Left ventricle myocardium inferior (tissue), 1 donor: ENCODE results near the gene FUT9. TPM values are rescaled to one million over a fixed set of nuclear protein-coding genes. Genes with fewer than 3 reads are reported as not detected.

Experiments
- DNase-seq: peaks from one replicate; pipeline ENCODE4 v3.0.0-alpha.2; 2020
- H3K27ac ChIP-seq: fragments of 200-600 bp; replicated peaks from 2 replicates; pipeline ENCODE4 v1.8.0; 2021
- H3K27me3 ChIP-seq: fragments of 200-600 bp; 2 replicates; pipeline ENCODE4 v1.8.0; 2021; ENCODE audit warnings: low read depth
- H3K36me3 ChIP-seq: fragments of 200-600 bp; 2 replicates; pipeline ENCODE4 v1.8.0; 2021
- H3K4me1 ChIP-seq: fragments of 200-600 bp; 2 replicates; pipeline ENCODE4 v1.8.0; 2021
- H3K4me3 ChIP-seq: fragments of 200-600 bp; 2 replicates; pipeline ENCODE4 v1.8.0; 2021; ENCODE audit warnings: mild to moderate bottlenecking, moderate library complexity
- H3K9me3 ChIP-seq: fragments of 200-600 bp; replicated peaks from 2 replicates; pipeline ENCODE4 v1.8.0; 2021
- CTCF ChIP-seq: fragments of 200-600 bp; IDR thresholded peaks from 2 replicates; pipeline ENCODE4 v1.8.0; 2021; ENCODE audit warnings: antibody characterized with exemption, mild to moderate bottlenecking, borderline replicate concordance
- intact Hi-C: fragments of 100-400 bp; cut with micrococcal nuclease; formaldehyde crosslinking; loops from one replicate; pipeline ENCODE4 v1.11.0; 2022
- total RNA-seq: library from RNA; stranded (reverse); fragmentation: NEBNext Ultra II Directional; extraction: Animal tissue kit (Norgen Biotek cat#: 25700); gene quantifications from one replicate; pipeline ENCODE4 v1.2.1, GENCODE V29; 2021
- donor health status: DM: no; HTN: yes; CAD: no; lungs with severe emphysema.

Gene FUT9
- total RNA-seq, 1 donor from 2014 or later: not detected

- Histone ChIP-seq H3K27ac (no peak overlapping the region), H3K36me3 (no peaks in the 10 kb centered on the region), H3K27me3 (no peaks in the 10 kb centered on the region), H3K4me3 (no peak overlapping the region), H3K4me1 (no peaks in the 10 kb centered on the region), H3K9me3 (no peaks in the 10 kb centered on the region)
- no peak for TF ChIP-seq CTCF
- intact Hi-C loops: no loop called here
- no peak for DNase-seq
Measured at GRCh38 chr6:96066376-96066775, 50.6 kb downstream of the FUT9 start.

- no peak for TF ChIP-seq CTCF
Measured at GRCh38 chr6:96073555-96073954, 57.8 kb downstream of the FUT9 start.

GRCh38 chr6:96074006-96074405 is 58.2 kb downstream of the FUT9 start:
- H3K4me1 ChIP-seq: no peaks in the 10 kb centered on the region
- intact Hi-C loops: no loop called here
- DNase-seq: no peak
- H3K27ac ChIP-seq: no peak overlapping the region
- no peaks in the 10 kb centered on the region for H3K36me3 ChIP-seq
- H3K27me3 ChIP-seq: no peaks in the 10 kb centered on the region
- H3K4me3 ChIP-seq: no peak overlapping the region
- H3K9me3 ChIP-seq: no peaks in the 10 kb centered on the region
- TF ChIP-seq CTCF: no peak

More at GRCh38 chr6:96073555-96073954, 57.8 kb downstream of the FUT9 start:
- Histone ChIP-seq H3K9me3 (no peaks in the 10 kb centered on the region), H3K36me3 (no peaks in the 10 kb centered on the region), H3K4me1 (no peaks in the 10 kb centered on the region), H3K4me3 (no peak overlapping the region), H3K27ac (no peak overlapping the region), H3K27me3 (no peaks in the 10 kb centered on the region)
- DNase-seq: no peak
- intact Hi-C loops: no loop called here

GRCh38 chr6:96075826-96076225 is 60.1 kb downstream of the FUT9 start:
- H3K9me3 ChIP-seq: no peaks in the 10 kb centered on the region
- H3K27ac ChIP-seq: no peak overlapping the region
- H3K4me1 ChIP-seq: no peaks in the 10 kb centered on the region
- H3K36me3 ChIP-seq: no peaks in the 10 kb centered on the region
- H3K27me3 ChIP-seq: no peaks in the 10 kb centered on the region
- TF ChIP-seq CTCF: no peak
- no peak overlapping the region for H3K4me3 ChIP-seq
- intact Hi-C loops: no loop called here
- no peak for DNase-seq

- no peak for DNase-seq
- intact Hi-C loops: no loop called here
- Histone ChIP-seq H3K9me3 (peaks cover 6% of the 10 kb centered on the region), H3K27ac (no peak overlapping the region), H3K4me3 (no peak overlapping the region), H3K36me3 (no peaks in the 10 kb centered on the region), H3K27me3 (no peaks in the 10 kb centered on the region), H3K4me1 (no peaks in the 10 kb centered on the region)
- TF ChIP-seq CTCF: no peak
Measured at GRCh38 chr6:96086745-96087144, 71.0 kb downstream of the FUT9 start.

- Histone ChIP-seq H3K36me3 (no peaks in the 10 kb centered on the region), H3K4me3 (no peak overlapping the region), H3K27me3 (no peaks in the 10 kb centered on the region), H3K4me1 (no peaks in the 10 kb centered on the region), H3K9me3 (peaks cover 6% of the 10 kb centered on the region), H3K27ac (no peak overlapping the region)
- intact Hi-C loops: no loop called here
- no peak for TF ChIP-seq CTCF
- no peak for DNase-seq
Measured at GRCh38 chr6:96089173-96089572, 73.4 kb downstream of the FUT9 start.
